K562 (cell line): ENCODE data around the gene TMEM61. TPM values are rescaled to one million over a fixed set of nuclear protein-coding genes. Genes with fewer than 3 reads are reported as not detected.
A peak's percentile ranks its signal among the peaks of the same experiment; 100 is the strongest.

Source experiments
- EP400 ChIP-seq: fragments of 450-650 bp; IDR thresholded peaks from 2 replicates; pipeline ENCODE4 v1.6.1; 2017; ENCODE audit warnings: antibody characterized with exemption, mild to moderate bottlenecking, moderate library complexity
- PTBP1 ChIP-seq: fragments of 200-400 bp; formaldehyde crosslinking; IDR thresholded peaks from 2 replicates; pipeline ENCODE4 v1.6.1; 2017; ENCODE audit warnings: low read depth, low read length
- ZNF124 ChIP-seq: sonication (generic); formaldehyde crosslinking; IDR thresholded peaks from 2 replicates; pipeline ENCODE4 v1.8.1; 2022; ENCODE audit warnings: missing genetic modification reagents
- ZNF707 ChIP-seq: fragments of 250-450 bp; sonication (Bioruptor Pico); conservative IDR thresholded peaks from 2 replicates; pipeline ENCODE4 v1.8.0; 2022; ENCODE audit warnings: inconsistent platforms, mild to moderate bottlenecking, moderate library complexity
- polyA plus RNA-seq, 8 experiments: library from polyadenylated mRNA; depleted of rRNA in 4 of 8; stranded (reverse) in 5 of 8; unstranded in 3 of 8; fragments of >200 nt; fragmentation: Nextera tagmentation in 2 of 8; fragmentation: Illumina TruSeq in 1 of 8; extraction: Ambion mirVana in 2 of 8; extraction: Trizol in 1 of 8; gene quantifications; 2 replicates each; pipeline versions ENCODE4 v1.2.1 to v1.2.3, GENCODE V29; 2011 to 2014; ENCODE audit warnings: inconsistent platforms in 1 of 8, missing spikeins in 1 of 8
- total RNA-seq, 7 experiments: library from RNA; depleted of rRNA in 6 of 7; stranded (reverse); fragments of >200 nt in 6 of 7; fragmentation: Illumina TruSeq in 2 of 7; extraction: Trizol in 2 of 7; gene quantifications; 2 replicates each; pipeline versions ENCODE4 v1.2.1 to v1.2.3, GENCODE V29; 2011 to 2021; ENCODE audit warnings: low replicate concordance in 1 of 7
- TF ChIP-seq, protein P1 (sequence below): sonication (generic); formaldehyde crosslinking; IDR thresholded peaks from 2 replicates; pipeline ENCODE4 v1.8.0; 2022; ENCODE audit warnings: mild to moderate bottlenecking, missing genetic modification reagents
- TF ChIP-seq, protein P2 (sequence below): IDR thresholded peaks from 2 replicates; pipeline ENCODE4 v1.6.1; 2011; ENCODE audit warnings: borderline replicate concordance, low read depth, mild to moderate bottlenecking, moderate library complexity, low read length; ENCODE audit not compliant: insufficient read depth, poor library complexity, severe bottlenecking
- TF ChIP-seq, protein P3 (sequence below): IDR thresholded peaks from 2 replicates; pipeline ENCODE4 v1.6.1; 2014; ENCODE audit warnings: antibody characterized with exemption

Gene TMEM61
- total and polyA plus RNA-seq, 9 of the 15 experiments (the other 6 are each of a cell fraction or from before 2014, with no cell fraction given) = not detected

DNA sequence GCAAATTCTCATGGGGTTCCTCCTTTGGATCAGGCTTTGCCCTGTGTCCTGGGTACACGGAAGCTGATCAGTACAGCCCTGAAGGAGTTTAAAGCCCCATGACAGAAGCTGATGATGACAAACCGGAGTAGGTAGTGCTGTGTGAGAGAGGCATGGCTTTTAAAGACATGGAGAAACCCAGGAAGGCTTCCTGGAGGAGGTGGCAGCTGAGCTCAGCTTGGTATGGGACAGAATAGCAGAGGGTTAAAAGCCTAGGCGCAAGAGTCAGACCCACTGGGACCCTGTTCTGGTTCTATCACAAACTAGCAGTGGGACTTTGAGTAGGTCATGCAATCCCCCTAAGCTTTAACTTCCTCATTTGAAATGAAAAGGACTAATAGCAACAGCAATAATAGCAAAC, 6.1 kb downstream of the TMEM61 start (continued):
- TF ChIP-seq, protein P1, sequence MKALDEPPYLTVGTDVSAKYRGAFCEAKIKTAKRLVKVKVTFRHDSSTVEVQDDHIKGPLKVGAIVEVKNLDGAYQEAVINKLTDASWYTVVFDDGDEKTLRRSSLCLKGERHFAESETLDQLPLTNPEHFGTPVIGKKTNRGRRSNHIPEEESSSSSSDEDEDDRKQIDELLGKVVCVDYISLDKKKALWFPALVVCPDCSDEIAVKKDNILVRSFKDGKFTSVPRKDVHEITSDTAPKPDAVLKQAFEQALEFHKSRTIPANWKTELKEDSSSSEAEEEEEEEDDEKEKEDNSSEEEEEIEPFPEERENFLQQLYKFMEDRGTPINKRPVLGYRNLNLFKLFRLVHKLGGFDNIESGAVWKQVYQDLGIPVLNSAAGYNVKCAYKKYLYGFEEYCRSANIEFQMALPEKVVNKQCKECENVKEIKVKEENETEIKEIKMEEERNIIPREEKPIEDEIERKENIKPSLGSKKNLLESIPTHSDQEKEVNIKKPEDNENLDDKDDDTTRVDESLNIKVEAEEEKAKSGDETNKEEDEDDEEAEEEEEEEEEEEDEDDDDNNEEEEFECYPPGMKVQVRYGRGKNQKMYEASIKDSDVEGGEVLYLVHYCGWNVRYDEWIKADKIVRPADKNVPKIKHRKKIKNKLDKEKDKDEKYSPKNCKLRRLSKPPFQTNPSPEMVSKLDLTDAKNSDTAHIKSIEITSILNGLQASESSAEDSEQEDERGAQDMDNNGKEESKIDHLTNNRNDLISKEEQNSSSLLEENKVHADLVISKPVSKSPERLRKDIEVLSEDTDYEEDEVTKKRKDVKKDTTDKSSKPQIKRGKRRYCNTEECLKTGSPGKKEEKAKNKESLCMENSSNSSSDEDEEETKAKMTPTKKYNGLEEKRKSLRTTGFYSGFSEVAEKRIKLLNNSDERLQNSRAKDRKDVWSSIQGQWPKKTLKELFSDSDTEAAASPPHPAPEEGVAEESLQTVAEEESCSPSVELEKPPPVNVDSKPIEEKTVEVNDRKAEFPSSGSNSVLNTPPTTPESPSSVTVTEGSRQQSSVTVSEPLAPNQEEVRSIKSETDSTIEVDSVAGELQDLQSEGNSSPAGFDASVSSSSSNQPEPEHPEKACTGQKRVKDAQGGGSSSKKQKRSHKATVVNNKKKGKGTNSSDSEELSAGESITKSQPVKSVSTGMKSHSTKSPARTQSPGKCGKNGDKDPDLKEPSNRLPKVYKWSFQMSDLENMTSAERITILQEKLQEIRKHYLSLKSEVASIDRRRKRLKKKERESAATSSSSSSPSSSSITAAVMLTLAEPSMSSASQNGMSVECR (CRISPR knock-in tag) = no peak
- TF ChIP-seq EP400 (no peak), ZNF707 (no peak), ZNF124 (no peak), PTBP1 (0 out of 2 replicates have a peak, but pooled peaks have one; percentile 48)
- TF ChIP-seq, protein P2, sequence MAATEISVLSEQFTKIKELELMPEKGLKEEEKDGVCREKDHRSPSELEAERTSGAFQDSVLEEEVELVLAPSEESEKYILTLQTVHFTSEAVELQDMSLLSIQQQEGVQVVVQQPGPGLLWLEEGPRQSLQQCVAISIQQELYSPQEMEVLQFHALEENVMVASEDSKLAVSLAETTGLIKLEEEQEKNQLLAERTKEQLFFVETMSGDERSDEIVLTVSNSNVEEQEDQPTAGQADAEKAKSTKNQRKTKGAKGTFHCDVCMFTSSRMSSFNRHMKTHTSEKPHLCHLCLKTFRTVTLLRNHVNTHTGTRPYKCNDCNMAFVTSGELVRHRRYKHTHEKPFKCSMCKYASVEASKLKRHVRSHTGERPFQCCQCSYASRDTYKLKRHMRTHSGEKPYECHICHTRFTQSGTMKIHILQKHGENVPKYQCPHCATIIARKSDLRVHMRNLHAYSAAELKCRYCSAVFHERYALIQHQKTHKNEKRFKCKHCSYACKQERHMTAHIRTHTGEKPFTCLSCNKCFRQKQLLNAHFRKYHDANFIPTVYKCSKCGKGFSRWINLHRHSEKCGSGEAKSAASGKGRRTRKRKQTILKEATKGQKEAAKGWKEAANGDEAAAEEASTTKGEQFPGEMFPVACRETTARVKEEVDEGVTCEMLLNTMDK = no peak
- TF ChIP-seq, protein P3, sequence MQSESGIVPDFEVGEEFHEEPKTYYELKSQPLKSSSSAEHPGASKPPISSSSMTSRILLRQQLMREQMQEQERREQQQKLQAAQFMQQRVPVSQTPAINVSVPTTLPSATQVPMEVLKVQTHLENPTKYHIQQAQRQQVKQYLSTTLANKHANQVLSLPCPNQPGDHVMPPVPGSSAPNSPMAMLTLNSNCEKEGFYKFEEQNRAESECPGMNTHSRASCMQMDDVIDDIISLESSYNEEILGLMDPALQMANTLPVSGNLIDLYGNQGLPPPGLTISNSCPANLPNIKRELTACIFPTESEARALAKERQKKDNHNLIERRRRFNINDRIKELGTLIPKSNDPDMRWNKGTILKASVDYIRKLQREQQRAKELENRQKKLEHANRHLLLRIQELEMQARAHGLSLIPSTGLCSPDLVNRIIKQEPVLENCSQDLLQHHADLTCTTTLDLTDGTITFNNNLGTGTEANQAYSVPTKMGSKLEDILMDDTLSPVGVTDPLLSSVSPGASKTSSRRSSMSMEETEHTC = no peak
